ENCODE measurements around the gene NUMB.
A peak's percentile ranks its signal among the peaks of the same experiment; 100 is the strongest.

NUMB gene

DNA sequence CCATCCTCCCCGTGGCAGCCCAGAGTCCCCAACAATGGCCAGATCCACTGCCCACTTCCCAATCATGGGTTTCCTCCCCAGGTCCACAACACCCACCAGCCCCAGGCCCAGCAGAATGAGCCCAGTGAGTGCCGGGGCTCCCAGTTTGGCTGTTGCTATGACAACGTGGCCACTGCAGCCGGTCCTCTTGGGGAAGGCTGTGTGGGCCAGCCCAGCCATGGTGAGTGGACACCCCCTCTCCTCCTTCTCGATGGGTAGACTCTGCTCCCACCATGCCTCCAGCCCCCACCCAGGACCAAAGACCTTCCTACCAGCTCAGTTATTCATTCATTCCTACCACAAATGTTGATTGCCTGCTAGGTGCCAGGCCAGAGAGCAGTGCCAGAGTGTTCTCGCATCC, 197.3 kb downstream of the NUMB start:
- peak; percentile 10 for DNase-seq (ENCODE audit: low spot score)

DNA sequence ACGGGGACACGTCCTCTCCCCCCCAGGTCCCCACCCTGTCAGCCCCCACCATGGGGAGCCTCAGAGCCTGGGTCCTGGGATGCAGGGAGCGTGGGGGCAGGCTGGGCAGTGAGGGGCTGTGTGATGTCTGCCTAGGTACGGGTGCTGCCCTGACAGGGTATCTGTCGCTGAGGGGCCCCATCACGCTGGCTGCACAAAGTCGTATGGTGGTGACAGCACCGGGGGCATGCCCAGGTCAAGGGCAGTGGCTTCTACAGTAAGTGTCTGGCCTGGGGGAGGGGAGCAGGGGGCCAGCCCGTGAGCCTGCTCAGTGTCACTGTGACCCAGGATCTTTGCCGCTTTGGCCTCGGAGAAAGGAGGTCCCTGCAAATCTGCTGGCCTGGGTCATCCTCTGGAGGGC, 197.8 kb downstream of the NUMB start:
- no peak for DNase-seq (ENCODE audit: low spot score)

DNA sequence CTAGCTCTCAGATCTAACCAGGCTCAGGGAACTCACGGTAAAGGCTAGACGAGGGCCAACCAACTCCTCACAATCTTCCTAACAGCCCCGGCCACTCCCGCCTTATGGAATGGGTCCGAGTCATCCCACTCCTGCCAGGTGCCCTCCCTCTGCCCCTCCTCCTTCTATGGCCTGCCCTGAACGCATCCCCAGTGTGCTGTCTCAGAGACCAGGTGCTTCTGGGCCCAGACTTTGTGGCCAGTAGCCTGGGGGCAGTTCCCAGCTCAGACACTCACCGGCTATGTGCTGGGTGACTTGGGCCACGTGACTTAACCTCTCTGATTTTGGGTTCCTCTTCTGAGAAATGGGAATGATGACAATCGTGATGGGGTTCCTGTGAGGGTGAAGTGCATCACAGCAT, 198.5 kb downstream of the NUMB start:
- no peak for DNase-seq (ENCODE audit: low spot score)

- DNase-seq (ENCODE audit: low spot score) = no peak
Observed at GRCh38 chr14:73258845-73259611, 199.3 kb downstream of the NUMB start.

DNA sequence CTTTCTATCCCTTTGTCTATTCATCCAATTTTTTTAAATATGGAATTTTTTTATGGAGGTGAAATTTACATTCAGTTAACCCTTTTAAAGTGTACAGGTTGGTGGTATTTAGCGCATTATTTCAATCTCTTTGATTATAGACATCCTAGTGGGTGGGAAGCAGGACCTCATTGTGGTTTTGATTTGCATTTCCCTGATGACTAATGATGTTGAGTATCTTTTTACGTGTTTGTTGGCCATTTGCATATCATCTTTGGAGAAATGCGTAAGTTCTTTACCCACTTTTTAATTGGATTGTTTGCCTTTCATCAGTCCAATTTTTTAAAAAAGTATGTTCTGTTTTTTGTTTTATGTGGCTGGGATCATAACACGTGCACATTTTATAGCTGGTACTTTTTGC, 200.3 kb downstream of the NUMB start:
- no peak for DNase-seq (ENCODE audit: low spot score)

DNA sequence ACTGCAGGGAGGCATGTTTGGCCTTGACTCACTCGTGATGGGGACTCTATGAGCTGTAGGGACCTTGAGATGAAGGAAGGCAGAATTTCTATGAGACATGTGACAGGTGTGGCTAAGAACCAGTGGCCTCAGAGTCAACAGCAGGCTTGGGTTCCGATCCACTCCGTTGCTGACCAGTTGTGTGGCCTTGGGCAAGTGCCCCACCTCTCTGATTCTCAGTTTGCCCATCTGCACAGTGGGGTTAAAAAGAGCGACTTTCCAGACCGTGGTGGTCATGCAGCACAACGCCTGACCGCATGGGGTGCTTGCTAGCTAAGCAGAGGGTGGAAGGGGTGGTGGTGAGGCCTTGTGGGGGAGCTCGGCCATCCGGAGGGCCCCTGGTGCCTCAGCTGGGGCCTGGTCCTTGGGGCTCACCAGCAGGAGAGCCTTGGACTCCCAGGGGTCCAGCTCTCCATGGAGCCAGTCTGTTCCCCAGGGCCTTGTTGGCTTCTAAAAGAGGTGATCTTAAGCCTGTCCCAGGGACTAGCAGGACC, 202.6 kb downstream of the NUMB start:
- DNase-seq (ENCODE audit: low spot score) = no peak

DNA sequence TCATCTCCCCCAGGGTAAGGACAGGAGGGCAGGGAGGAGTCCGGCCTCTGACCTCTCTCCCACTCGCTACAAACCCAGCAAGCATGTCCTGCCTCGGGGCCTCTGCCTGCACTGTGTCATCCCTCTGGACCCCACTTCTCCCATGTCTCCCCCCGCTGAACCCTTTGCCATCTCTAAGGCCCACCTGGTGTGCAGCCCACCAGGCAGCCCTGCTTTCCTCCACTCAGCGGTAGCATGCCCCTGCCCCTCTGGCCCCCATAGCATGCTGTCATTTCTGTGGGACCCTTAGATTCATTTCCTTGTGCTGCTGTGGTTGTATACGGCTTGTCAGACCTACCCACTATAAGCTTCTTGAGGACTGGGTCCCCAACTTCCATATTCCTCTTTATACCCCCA, 203.3 kb downstream of the NUMB start:
- no peak for DNase-seq (ENCODE audit: low spot score)

DNA sequence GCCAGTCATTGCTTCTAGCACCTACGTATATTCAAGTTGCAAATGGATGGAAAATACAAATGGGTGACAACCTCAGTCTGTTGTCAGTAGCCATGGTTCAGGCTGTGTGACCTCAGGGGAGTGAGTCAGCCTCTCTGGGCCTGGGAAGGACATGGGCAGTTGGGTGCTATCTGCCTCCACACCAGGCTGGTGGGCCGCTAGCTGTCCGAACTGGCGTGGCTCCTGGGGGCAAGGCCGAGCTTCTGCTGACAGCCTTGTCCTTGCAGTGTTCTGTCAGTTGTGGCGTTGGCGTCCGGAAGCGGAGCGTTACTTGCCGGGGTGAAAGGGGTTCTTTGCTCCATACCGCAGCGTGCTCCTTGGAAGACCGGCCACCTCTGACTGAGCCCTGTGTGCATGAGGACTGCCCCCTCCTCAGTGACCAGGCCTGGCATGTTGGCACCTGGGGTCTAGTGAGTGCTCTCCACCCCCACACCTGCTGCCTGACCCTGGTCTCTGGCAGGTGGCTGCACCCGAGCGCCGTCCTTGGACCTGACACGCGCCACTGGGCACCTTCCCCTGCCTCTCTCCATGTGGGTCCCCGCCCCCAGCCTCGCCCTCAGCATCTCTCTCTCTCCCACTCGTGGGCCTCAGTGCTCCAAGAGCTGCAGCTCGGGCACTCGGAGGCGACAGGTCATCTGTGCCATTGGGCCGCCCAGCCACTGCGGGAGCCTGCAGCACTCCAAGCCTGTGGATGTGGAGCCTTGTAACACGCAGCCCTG, 203.9 kb downstream of the NUMB start:
- no peak for DNase-seq (ENCODE audit: low spot score)

DNA sequence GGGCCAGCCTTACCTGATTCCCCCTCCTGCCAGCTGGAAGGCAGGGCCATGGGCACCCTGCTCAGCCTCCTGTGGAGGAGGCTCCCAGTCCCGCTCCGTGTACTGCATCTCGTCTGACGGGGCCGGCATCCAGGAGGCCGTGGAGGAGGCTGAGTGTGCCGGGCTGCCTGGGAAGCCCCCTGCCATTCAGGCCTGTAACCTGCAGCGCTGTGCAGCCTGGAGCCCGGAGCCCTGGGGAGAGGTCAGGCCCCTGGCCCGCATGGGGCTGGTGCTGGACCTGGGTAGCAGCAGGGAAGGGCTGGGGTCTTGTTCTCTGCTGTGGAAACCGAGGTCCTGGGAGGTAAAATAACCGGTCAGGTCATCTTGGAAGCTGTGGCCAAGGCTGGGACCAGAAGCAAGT, 204.6 kb downstream of the NUMB start:
- no peak for DNase-seq (ENCODE audit: low spot score)

GRCh38 chr14:73253323-73253610, 205.1 kb downstream of the NUMB start:
- DNase-seq (ENCODE audit: low spot score) = no peak

GRCh38 chr14:73252491-73253322, 205.6 kb downstream of the NUMB start:
- DNase-seq (ENCODE audit: low spot score) = no peak

- DNase-seq (ENCODE audit: low spot score) = no peak
Observed at GRCh38 chr14:73251516-73252215, 206.7 kb downstream of the NUMB start.

DNA sequence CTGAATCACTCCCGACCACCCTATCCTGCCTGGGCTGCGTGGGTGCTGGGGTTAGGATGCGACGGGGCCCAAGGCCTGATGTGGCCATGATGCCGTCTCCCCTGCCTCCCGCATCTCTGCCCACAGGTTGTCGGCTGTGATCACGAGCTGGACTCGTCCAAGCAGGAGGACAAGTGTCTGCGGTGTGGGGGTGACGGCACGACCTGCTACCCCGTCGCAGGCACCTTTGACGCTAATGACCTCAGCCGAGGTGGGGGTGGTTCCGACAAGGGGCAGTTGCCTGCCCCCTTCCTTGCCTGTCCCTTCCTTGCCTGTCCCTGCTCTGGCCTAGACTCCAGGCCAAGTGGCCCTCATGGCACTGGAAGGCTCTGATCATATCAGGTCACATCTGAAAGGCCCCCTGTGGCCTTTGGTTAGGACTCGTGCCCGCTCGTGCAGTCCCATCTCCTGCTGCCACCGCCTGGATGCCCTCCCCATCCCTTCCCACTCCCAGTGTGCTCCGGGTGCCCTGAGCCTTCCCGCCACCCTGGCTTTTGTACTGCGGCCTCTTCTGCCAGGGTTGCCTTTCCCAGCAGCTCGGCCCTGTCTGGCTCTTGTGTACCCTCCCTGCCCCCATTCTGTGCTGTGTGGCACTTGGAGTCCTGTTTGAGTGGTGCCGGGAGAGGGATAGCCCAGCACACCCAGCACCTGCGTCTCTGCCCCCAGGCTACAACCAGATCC, 207.4 kb downstream of the NUMB start:
- DNase-seq (ENCODE audit: low spot score) = no peak

DNA sequence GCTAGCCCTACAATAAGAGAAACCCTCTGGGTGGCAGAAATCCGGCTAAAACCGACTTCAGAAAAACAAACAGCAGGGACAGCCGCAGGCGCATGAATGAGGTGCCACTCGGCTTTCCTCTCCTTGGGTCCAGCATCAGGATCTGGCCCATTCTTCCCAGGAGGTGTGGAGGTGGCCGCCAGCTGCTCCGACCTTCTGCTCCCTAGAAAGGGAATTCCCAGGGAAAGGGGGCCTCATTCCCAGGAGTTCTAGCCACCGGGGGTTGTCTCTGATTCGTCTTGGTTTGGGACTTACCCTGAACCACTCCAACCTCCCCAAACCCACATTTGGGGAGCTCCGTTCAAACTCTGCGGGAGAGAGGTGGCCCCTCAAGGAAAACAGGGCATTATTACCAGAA, 208.0 kb downstream of the NUMB start:
- no peak for DNase-seq (ENCODE audit: low spot score)

- DNase-seq (ENCODE audit: low spot score) = no peak
Observed at GRCh38 chr14:73249564-73250316, 208.6 kb downstream of the NUMB start.

DNA sequence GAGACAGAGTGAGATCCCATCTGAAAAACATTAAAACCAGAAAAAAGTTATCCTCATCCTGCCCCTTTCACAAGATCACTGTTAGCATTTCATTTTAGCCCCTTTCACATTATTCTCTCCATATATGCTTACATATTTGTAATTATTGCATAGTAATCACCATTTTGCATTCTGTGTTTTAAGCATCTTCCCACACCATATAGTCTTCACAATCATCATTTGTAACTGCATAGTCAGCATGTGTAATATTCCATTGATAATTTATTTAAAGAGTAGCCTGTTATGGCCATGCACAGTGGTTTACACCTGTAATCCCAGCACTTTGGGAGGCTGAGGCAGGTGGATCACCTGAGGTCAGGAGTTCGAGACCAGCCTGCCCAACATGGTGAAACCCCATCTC, 209.2 kb downstream of the NUMB start:
- DNase-seq (ENCODE audit: low spot score) = no peak

GRCh38 chr14:73248108-73248868, 210.1 kb downstream of the NUMB start:
- no peak for DNase-seq (ENCODE audit: low spot score)

DNA sequence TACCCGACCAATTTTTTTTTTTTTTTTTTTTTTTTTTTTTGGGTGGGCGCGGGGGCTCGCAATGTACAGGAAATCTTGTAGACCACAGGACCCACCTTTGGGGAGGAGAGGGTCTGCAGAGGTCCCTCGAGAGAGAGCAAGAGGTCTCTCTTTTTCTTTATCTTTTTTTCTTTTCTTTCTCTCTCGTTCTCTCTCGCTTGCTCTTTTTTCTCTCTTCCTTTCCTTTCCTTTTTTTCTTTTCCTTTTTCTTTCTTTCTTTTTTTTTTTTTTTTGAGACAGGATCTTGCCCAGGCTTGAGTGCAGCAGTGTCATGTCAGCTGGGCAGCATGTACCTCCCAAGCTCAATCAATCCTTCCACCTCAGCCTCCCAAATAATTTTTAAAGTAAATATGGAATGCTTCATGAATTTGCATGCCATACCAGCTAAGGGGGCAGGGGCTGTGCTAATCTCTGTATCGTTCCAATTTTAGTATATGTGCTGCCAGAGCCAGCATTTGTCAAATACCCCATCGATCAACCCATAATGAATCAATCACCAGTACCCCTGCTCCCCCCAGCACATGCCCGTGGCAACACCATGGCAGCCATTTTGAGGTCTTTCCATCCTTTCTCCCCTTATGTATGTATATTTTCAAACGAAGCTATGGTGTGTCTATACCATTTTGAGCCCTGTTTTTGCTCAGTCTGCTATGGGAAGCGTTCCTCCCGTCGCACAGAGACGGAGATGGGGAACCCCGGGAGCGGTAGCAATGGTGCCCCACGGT, 211.8 kb downstream of the NUMB start:
- DNase-seq (ENCODE audit: low spot score) = no peak
